T-helper 17 cell (primary cell): ENCODE data around the gene DNER. TPM values are rescaled to one million over a fixed set of nuclear protein-coding genes. Genes with fewer than 3 reads are reported as not detected.
"Not testable (repeated sequence)": the region's sequence is repeated elsewhere in the genome, so short reads cannot be mapped to it uniquely, and the experiment has no call there.

Experiments used
- ATAC-seq: fragments of 150-1000 bp; cut with Tn5 transposase; 2 replicates; pipeline ENCODE4 v1.10.0; 2021; ENCODE audit warnings: mild to moderate bottlenecking, moderate library complexity
- DNase-seq, 3 donors: peaks; one replicate each; pipeline versions ENCODE4 v3.0.0 to v3.0.0-alpha.2; 2020 to 2021
- H3K9me3 ChIP-seq: one replicate; pipeline ENCODE4 v1.7.0; 2013; ENCODE audit warnings: low read length, mild to moderate bottlenecking; ENCODE audit not compliant: control insufficient read depth, poor library complexity, severe bottlenecking
- H3K27ac Mint-ChIP-seq: one replicate; pipeline ENCODE4 v1.8.0; 2022; ENCODE audit warnings: mild to moderate bottlenecking, moderate library complexity, mixed read lengths
- H3K27me3 Mint-ChIP-seq: one replicate; pipeline ENCODE4 v1.8.0; 2022; ENCODE audit warnings: mixed read lengths
- H3K36me3 Mint-ChIP-seq: one replicate; pipeline ENCODE4 v1.8.0; 2022; ENCODE audit warnings: low read depth, mixed read lengths
- H3K4me1 Mint-ChIP-seq: one replicate; pipeline ENCODE4 v1.8.0; 2022; ENCODE audit warnings: mild to moderate bottlenecking, mixed read lengths
- H3K4me3 Mint-ChIP-seq: one replicate; pipeline ENCODE4 v1.8.0; 2022; ENCODE audit warnings: mild to moderate bottlenecking, moderate library complexity, mixed read lengths
- total RNA-seq, 4 donors: library from RNA in 2 of 4; stranded (reverse) in 2 of 4; gene quantifications; one replicate each; pipeline ENCODE4 v1.2.3 and lab custom pipeline; 2022 to 2026

The DNER gene
- total RNA-seq, 2 donors from 2014 or later: 0.22 TPM; not detected in 1

GRCh38 chr2:229342376-229342775 lies 372.0 kb downstream of the DNER start:
- no peak overlapping the region for H3K4me3 Mint-ChIP-seq
- H3K27me3 Mint-ChIP-seq: peaks cover 7% of the 10 kb centered on the region
- ATAC-seq (no peak), DNase-seq (no peak)
- no peak overlapping the region for H3K27ac Mint-ChIP-seq
- no peaks in the 10 kb centered on the region for H3K9me3 ChIP-seq
- no peaks in the 10 kb centered on the region for H3K4me1 Mint-ChIP-seq
- H3K36me3 Mint-ChIP-seq: peaks cover 2% of the 10 kb centered on the region

- H3K27ac Mint-ChIP-seq: no peak overlapping the region
- no peak for ATAC-seq
- H3K4me3 Mint-ChIP-seq: no peak overlapping the region
These were observed 374.1 kb downstream of the DNER start for GRCh38 chr2:229340086-229340760.

GRCh38 chr2:229339618-229340017 lies 374.7 kb downstream of the DNER start:
- H3K9me3 ChIP-seq: no peaks in the 10 kb centered on the region
- DNase-seq (no peak), ATAC-seq (no peak)
- H3K4me1 Mint-ChIP-seq: no peaks in the 10 kb centered on the region
- no peak overlapping the region for H3K4me3 Mint-ChIP-seq
- H3K27ac Mint-ChIP-seq: no peak overlapping the region
- no peaks in the 10 kb centered on the region for H3K36me3 Mint-ChIP-seq
- H3K27me3 Mint-ChIP-seq: peaks cover 7% of the 10 kb centered on the region

More at GRCh38 chr2:229340086-229340760, 374.1 kb downstream of the DNER start:
- H3K4me1 Mint-ChIP-seq: no peaks in the 10 kb centered on the region
- H3K9me3 ChIP-seq: no peaks in the 10 kb centered on the region
- peaks cover 7% of the 10 kb centered on the region for H3K27me3 Mint-ChIP-seq
- DNase-seq: no peak
- H3K36me3 Mint-ChIP-seq: no peaks in the 10 kb centered on the region

DNA sequence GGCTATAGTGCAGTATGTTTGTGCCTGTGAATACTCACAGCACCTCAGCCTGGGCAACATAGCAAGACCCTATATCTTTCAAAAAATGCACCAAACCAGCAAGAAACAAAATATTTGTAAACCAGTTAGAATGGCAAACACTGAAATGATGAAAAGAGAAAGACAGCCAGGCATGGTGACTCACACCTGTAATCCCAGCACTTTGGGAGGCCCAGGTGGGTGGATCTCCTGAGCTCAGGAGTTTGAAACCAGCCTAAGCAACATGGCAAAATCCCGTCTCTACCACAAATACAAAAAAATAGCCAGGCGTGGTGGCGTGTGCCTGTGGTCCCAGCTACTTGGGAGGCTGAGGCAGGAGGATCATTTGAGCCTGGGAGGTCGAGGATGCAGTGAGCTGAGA lies 375.2 kb downstream of the DNER start:
- ATAC-seq, DNase-seq, H3K27me3 Mint-ChIP-seq, H3K27ac Mint-ChIP-seq, H3K9me3 ChIP-seq, H3K4me3 Mint-ChIP-seq, H3K36me3 Mint-ChIP-seq, H3K4me1 Mint-ChIP-seq: not testable (repeated sequence)

DNA sequence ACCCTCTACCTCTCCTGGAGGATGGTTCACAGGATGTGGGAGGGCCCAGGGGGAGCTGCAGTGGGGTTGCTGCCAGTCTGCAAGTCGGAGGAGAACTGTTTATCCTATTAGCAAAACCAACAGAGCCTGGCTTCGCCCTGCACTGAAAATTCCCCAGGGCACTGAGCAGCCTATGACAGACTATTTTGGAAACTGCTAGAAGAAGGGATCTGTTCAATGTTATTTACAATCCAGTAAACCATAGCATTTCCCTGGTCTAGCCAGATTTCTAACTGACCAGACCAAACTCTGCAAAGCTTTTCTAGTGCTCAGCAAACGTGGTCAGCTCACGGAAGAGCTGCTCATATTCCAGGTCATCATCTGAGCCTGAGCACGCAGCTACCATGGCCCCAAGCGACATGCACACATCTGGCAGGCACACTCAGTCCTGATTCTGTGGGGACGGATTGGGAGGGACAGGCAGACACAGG lies 378.4 kb downstream of the DNER start:
- no peaks in the 10 kb centered on the region for H3K9me3 ChIP-seq
- no peaks in the 10 kb centered on the region for H3K36me3 Mint-ChIP-seq
- no peak for ATAC-seq
- no peak overlapping the region for H3K4me3 Mint-ChIP-seq
- no peaks in the 10 kb centered on the region for H3K4me1 Mint-ChIP-seq
- DNase-seq: no peak
- H3K27me3 Mint-ChIP-seq: peaks cover 7% of the 10 kb centered on the region
- no peak overlapping the region for H3K27ac Mint-ChIP-seq

DNA sequence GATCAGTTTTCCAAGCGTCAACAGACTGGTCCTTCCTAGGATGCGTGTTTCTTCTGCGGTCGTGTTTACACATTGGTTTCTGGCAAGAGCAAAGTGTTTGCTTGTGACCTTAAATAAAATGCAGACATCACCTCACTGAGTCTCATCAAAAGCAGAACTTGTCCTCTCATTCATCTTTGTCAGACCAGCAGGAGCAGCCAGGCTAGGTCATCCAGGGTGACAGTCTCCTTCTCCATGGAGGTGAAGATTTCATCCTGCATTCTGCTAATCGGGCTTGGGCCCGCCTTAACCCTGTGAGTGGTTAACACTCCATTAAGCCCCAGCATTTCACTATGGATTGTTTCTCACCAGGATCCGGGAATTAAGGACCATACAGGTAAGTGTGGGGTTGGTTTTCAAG lies 379.0 kb downstream of the DNER start:
- H3K36me3 Mint-ChIP-seq: no peaks in the 10 kb centered on the region
- peaks cover 7% of the 10 kb centered on the region for H3K27me3 Mint-ChIP-seq
- no peak overlapping the region for H3K27ac Mint-ChIP-seq
- H3K9me3 ChIP-seq: no peaks in the 10 kb centered on the region
- ATAC-seq (no peak), DNase-seq (no peak)
- no peaks in the 10 kb centered on the region for H3K4me1 Mint-ChIP-seq
- H3K4me3 Mint-ChIP-seq: no peak overlapping the region

- ATAC-seq (peak; percentile 37), DNase-seq (no peak)
- no peaks in the 10 kb centered on the region for H3K27me3 Mint-ChIP-seq
- H3K4me1 Mint-ChIP-seq: no peaks in the 10 kb centered on the region
- no peaks in the 10 kb centered on the region for H3K9me3 ChIP-seq
- H3K4me3 Mint-ChIP-seq: no peak overlapping the region
- no peaks in the 10 kb centered on the region for H3K36me3 Mint-ChIP-seq
- no peak overlapping the region for H3K27ac Mint-ChIP-seq
These were observed 383.4 kb downstream of the DNER start for GRCh38 chr2:229330952-229331351.

- Mint-ChIP-seq H3K36me3 (peaks cover 3% of the 10 kb centered on the region), H3K27ac (no peak overlapping the region), H3K4me3 (no peak overlapping the region), H3K4me1 (no peaks in the 10 kb centered on the region), H3K27me3 (peaks cover 6% of the 10 kb centered on the region)
- no peak for DNase-seq
- no peak for ATAC-seq
- H3K9me3 ChIP-seq: no peaks in the 10 kb centered on the region
These were observed 394.8 kb downstream of the DNER start for GRCh38 chr2:229319558-229319957.

DNA sequence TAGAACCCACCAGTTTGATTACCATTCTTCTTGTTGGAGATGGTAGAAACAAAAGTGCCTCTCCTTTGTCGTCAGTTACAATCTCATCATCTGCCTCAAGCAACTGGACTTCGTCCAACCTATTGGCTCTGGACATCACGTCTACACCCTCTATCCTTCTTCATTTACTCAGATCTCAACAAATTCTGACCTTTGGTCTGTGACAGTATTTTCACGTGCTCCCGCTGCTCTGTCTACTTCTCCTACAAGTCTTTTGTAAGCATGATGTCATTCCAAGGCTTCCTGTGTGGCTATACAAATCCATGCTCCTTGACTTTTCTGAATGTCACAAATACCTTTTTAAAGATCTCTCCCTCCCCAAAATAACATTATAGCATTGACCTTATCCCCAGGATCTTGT lies 400.2 kb downstream of the DNER start:
- H3K36me3 Mint-ChIP-seq: peaks cover 3% of the 10 kb centered on the region
- no peak overlapping the region for H3K27ac Mint-ChIP-seq
- no peak overlapping the region for H3K4me3 Mint-ChIP-seq
- no peak for DNase-seq
- no peaks in the 10 kb centered on the region for H3K4me1 Mint-ChIP-seq
- no peaks in the 10 kb centered on the region for H3K9me3 ChIP-seq
- no peak for ATAC-seq
- H3K27me3 Mint-ChIP-seq: no peaks in the 10 kb centered on the region

- Mint-ChIP-seq H3K27ac (no peak overlapping the region), H3K4me1 (no peaks in the 10 kb centered on the region), H3K4me3 (no peak overlapping the region), H3K27me3 (no peaks in the 10 kb centered on the region), H3K36me3 (peaks cover 3% of the 10 kb centered on the region)
- DNase-seq (no peak), ATAC-seq (no peak)
- no peaks in the 10 kb centered on the region for H3K9me3 ChIP-seq
These were observed 400.8 kb downstream of the DNER start for GRCh38 chr2:229313591-229313990.

Other genes starting within 250 kb of the DNER start
- 100 to 1,000 TPM; 179 to 202 TPM for gene TRIP12, start 207.5 kb upstream of the DNER start, total RNA-seq
- gene FBXO36, start 207.9 kb upstream of the DNER start, total RNA-seq: under 1 TPM; 0.75 to 0.83 TPM